ENCODE results near the gene PBX1.

DNA sequence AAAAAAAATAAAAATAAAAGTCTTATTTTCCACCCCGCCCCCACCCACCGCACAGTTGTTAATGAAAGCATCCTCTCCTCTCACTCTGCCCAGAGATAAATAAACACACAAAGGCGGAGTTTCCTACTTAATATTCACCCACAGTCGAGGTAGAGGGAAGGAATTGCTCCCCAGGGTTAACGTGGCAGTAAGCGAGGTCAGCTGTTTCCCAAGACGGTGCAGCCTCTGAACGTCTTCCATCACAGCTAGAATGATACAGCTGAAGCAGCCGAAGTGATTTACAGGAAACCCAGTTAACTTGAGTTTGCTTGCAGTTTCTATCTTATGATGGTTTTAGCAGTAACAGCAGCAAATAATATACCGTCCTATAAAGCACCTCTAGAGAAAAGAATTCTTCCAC is 283.9 kb downstream of the PBX1 start:
- TF ChIP-seq, protein P1, sequence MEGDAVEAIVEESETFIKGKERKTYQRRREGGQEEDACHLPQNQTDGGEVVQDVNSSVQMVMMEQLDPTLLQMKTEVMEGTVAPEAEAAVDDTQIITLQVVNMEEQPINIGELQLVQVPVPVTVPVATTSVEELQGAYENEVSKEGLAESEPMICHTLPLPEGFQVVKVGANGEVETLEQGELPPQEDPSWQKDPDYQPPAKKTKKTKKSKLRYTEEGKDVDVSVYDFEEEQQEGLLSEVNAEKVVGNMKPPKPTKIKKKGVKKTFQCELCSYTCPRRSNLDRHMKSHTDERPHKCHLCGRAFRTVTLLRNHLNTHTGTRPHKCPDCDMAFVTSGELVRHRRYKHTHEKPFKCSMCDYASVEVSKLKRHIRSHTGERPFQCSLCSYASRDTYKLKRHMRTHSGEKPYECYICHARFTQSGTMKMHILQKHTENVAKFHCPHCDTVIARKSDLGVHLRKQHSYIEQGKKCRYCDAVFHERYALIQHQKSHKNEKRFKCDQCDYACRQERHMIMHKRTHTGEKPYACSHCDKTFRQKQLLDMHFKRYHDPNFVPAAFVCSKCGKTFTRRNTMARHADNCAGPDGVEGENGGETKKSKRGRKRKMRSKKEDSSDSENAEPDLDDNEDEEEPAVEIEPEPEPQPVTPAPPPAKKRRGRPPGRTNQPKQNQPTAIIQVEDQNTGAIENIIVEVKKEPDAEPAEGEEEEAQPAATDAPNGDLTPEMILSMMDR (IDR thresholded peaks at IDR 0.05), result no peak
- no peak for TF ChIP-seq POLR2AphosphoS5 (IDR thresholded peaks at IDR 0.05)
- no peak for TF ChIP-seq POLR2A (IDR thresholded peaks at IDR 0.05)

Measured in breast epithelium (tissue), 3 donors.